ENCODE measurements around the gene CDKAL1.
"Not testable (repeated sequence)": the region's sequence is repeated elsewhere in the genome, so short reads cannot be mapped to it uniquely, and the experiment has no call there.

The CDKAL1 gene

GRCh38 chr6:20737912-20738311 is 203.7 kb downstream of the CDKAL1 start:
- Mint-ChIP-seq H3K9me3 (peaks cover 7% of the 10 kb centered on the region in 2 donors), H3K4me3 (no peak overlapping the region), H3K27me3 (no peaks in the 10 kb centered on the region), H3K27ac (no peak overlapping the region), H3K36me3 (peaks cover 28 to 38% of the 10 kb centered on the region in 2 donors), H3K4me1 (peaks cover 2 to 3% of the 10 kb centered on the region in 2 donors)
- ATAC-seq (replicated peaks) (no peak), DNase-seq (no peak)

GRCh38 chr6:20740088-20740487 is 205.8 kb downstream of the CDKAL1 start:
- no peaks in the 10 kb centered on the region for H3K4me1 Mint-ChIP-seq
- peaks cover 30 to 34% of the 10 kb centered on the region in 2 donors for H3K36me3 Mint-ChIP-seq
- peaks cover 7% of the 10 kb centered on the region in 2 donors for H3K9me3 Mint-ChIP-seq
- no peak overlapping the region for H3K4me3 Mint-ChIP-seq
- no peak for ATAC-seq (replicated peaks)
- DNase-seq = no peak
- H3K27me3 Mint-ChIP-seq = no peaks in the 10 kb centered on the region
- H3K27ac Mint-ChIP-seq = no peak overlapping the region

GRCh38 chr6:20740727-20741126 is 206.5 kb downstream of the CDKAL1 start:
- no peak for ATAC-seq (replicated peaks)
- Mint-ChIP-seq H3K27me3 (no peaks in the 10 kb centered on the region), H3K4me3 (no peak overlapping the region), H3K4me1 (peaks cover 0 to under 1% of the 10 kb centered on the region in 2 donors), H3K27ac (no peak overlapping the region), H3K9me3 (peaks cover 7% of the 10 kb centered on the region in 2 donors), H3K36me3 (peaks cover 31 to 33% of the 10 kb centered on the region in 2 donors)
- DNase-seq = no peak

- no peak for ATAC-seq (replicated peaks)
- H3K4me1 Mint-ChIP-seq = peaks cover 1 to 6% of the 10 kb centered on the region in 2 donors
- no peak for DNase-seq
- no peak overlapping the region for H3K27ac Mint-ChIP-seq
- H3K4me3 Mint-ChIP-seq = no peak overlapping the region
- H3K9me3 Mint-ChIP-seq = peaks cover 7% of the 10 kb centered on the region in 2 donors
- peaks cover 28 to 30% of the 10 kb centered on the region in 2 donors for H3K36me3 Mint-ChIP-seq
- no peaks in the 10 kb centered on the region for H3K27me3 Mint-ChIP-seq
Observed at GRCh38 chr6:20741490-20741889, 207.2 kb downstream of the CDKAL1 start.

GRCh38 chr6:20744911-20745557 is 210.8 kb downstream of the CDKAL1 start:
- Mint-ChIP-seq H3K4me3 (no peak overlapping the region), H3K27ac (no peak overlapping the region), H3K4me1 (peaks cover 1 to 6% of the 10 kb centered on the region in 2 donors), H3K9me3 (peaks cover 7 to 8% of the 10 kb centered on the region in 2 donors), H3K27me3 (no peaks in the 10 kb centered on the region), H3K36me3 (peaks cover 34 to 35% of the 10 kb centered on the region in 2 donors)
- ATAC-seq (replicated peaks) (no peak), DNase-seq (no peak)

- Mint-ChIP-seq H3K27me3 (no peaks in the 10 kb centered on the region), H3K27ac (no peak overlapping the region), H3K36me3 (peaks cover 27 to 32% of the 10 kb centered on the region in 2 donors), H3K4me3 (no peak overlapping the region), H3K9me3 (peaks cover 7 to 8% of the 10 kb centered on the region in 2 donors), H3K4me1 (peaks cover 1 to 6% of the 10 kb centered on the region in 2 donors)
- ATAC-seq (replicated peaks) (no peak), DNase-seq (no peak)
Observed at GRCh38 chr6:20746024-20746423, 211.8 kb downstream of the CDKAL1 start.

GRCh38 chr6:20746805-20747558 is 212.7 kb downstream of the CDKAL1 start:
- DNase-seq (no peak), ATAC-seq (replicated peaks) (no peak)
- H3K9me3 Mint-ChIP-seq = peaks cover 2 to 3% of the 10 kb centered on the region in 2 donors
- H3K4me1 Mint-ChIP-seq = peaks cover 4 to 6% of the 10 kb centered on the region in 2 donors
- H3K36me3 Mint-ChIP-seq = peaks cover 19 to 22% of the 10 kb centered on the region in 2 donors
- no peaks in the 10 kb centered on the region for H3K27me3 Mint-ChIP-seq
- H3K4me3 Mint-ChIP-seq = no peak overlapping the region
- no peak overlapping the region for H3K27ac Mint-ChIP-seq

GRCh38 chr6:20747991-20748390 is 213.7 kb downstream of the CDKAL1 start:
- Mint-ChIP-seq H3K9me3 (peaks cover 0 to 2% of the 10 kb centered on the region in 2 donors), H3K36me3 (peaks cover 17 to 25% of the 10 kb centered on the region in 2 donors), H3K27ac (no peak overlapping the region), H3K27me3 (no peaks in the 10 kb centered on the region), H3K4me3 (no peak overlapping the region), H3K4me1 (peaks cover 4 to 6% of the 10 kb centered on the region in 2 donors)
- DNase-seq (no peak), ATAC-seq (replicated peaks) (no peak)

- peaks cover 0 to 2% of the 10 kb centered on the region in 2 donors for H3K4me1 Mint-ChIP-seq
- ATAC-seq (replicated peaks) (no peak), DNase-seq (no peak)
- H3K27me3 Mint-ChIP-seq = no peaks in the 10 kb centered on the region
- H3K9me3 Mint-ChIP-seq = peaks cover 0 to 8% of the 10 kb centered on the region in 2 donors
- H3K4me3 Mint-ChIP-seq = no peak overlapping the region
- no peak overlapping the region for H3K27ac Mint-ChIP-seq
- H3K36me3 Mint-ChIP-seq = peaks cover 21 to 49% of the 10 kb centered on the region in 2 donors
Observed at GRCh38 chr6:20751293-20751935, 217.2 kb downstream of the CDKAL1 start.

- Mint-ChIP-seq H3K4me1 (peaks cover 0 to 5% of the 10 kb centered on the region in 2 donors), H3K4me3 (no peak overlapping the region), H3K9me3 (peaks cover 0 to 6% of the 10 kb centered on the region in 2 donors), H3K36me3 (peaks cover 9 to 44% of the 10 kb centered on the region in 2 donors), H3K27me3 (no peaks in the 10 kb centered on the region), H3K27ac (no peak overlapping the region)
- no peak for DNase-seq
- ATAC-seq (replicated peaks) = no peak
Observed at GRCh38 chr6:20755631-20756030, 221.4 kb downstream of the CDKAL1 start.

GRCh38 chr6:20756584-20757147 is 222.4 kb downstream of the CDKAL1 start:
- not testable (repeated sequence) for H3K27me3 Mint-ChIP-seq; H3K4me3 Mint-ChIP-seq; DNase-seq; ATAC-seq (replicated peaks); H3K4me1 Mint-ChIP-seq; H3K9me3 Mint-ChIP-seq; H3K27ac Mint-ChIP-seq
- H3K36me3 Mint-ChIP-seq = peaks cover 9 to 44% of the 10 kb centered on the region in 2 donors

GRCh38 chr6:20757761-20758160 is 223.5 kb downstream of the CDKAL1 start:
- Mint-ChIP-seq H3K9me3 (peaks cover 0 to 6% of the 10 kb centered on the region in 2 donors), H3K36me3 (peaks cover 9 to 40% of the 10 kb centered on the region in 2 donors), H3K4me1 (peaks cover 0 to 2% of the 10 kb centered on the region in 2 donors), H3K27ac (no peak overlapping the region), H3K4me3 (no peak overlapping the region), H3K27me3 (no peaks in the 10 kb centered on the region)
- DNase-seq = no peak
- no peak for ATAC-seq (replicated peaks)

- Mint-ChIP-seq H3K9me3 (no peaks in the 10 kb centered on the region), H3K4me3 (no peak overlapping the region), H3K36me3 (peaks cover 4 to 13% of the 10 kb centered on the region in 2 donors), H3K27me3 (no peaks in the 10 kb centered on the region), H3K4me1 (no peaks in the 10 kb centered on the region), H3K27ac (no peak overlapping the region)
- ATAC-seq (replicated peaks) (no peak), DNase-seq (no peak)
Observed at GRCh38 chr6:20763296-20763695, 229.0 kb downstream of the CDKAL1 start.

GRCh38 chr6:20769631-20770030 is 235.4 kb downstream of the CDKAL1 start:
- Mint-ChIP-seq H3K4me3 (no peak overlapping the region), H3K27ac (no peak overlapping the region), H3K9me3 (no peaks in the 10 kb centered on the region), H3K4me1 (peaks cover 0 to 3% of the 10 kb centered on the region in 2 donors), H3K27me3 (no peaks in the 10 kb centered on the region), H3K36me3 (peaks cover 20 to 30% of the 10 kb centered on the region in 2 donors)
- DNase-seq = no peak
- ATAC-seq (replicated peaks) = no peak

All from stimulated activated naive B cell treated with anti-CD40 and anti-IgM and Interleukin-4, amounts not matched to agents 10 μg/mL and 1 μg/mL and 100 μg/mL, for 72 hours (primary cell).